Ishikawa (cell line): ENCODE data around the gene IRAK1BP1.

ENCODE experiments used
- CEBPB ChIP-seq: IDR thresholded peaks from 2 replicates; pipeline ENCODE4 v1.6.1; 2012
- CREB1 ChIP-seq: IDR thresholded peaks from 2 replicates; pipeline ENCODE4 v1.6.1; 2012; ENCODE audit warnings: low read depth
- EGR1 ChIP-seq: IDR thresholded peaks from 2 replicates; pipeline ENCODE4 v1.6.1; 2012
- EP300 ChIP-seq: IDR thresholded peaks from 2 replicates; pipeline ENCODE4 v1.6.1; 2012; ENCODE audit warnings: borderline replicate concordance
- FOXM1 ChIP-seq: IDR thresholded peaks from 2 replicates; pipeline ENCODE4 v1.6.1; 2012; ENCODE audit warnings: low read depth, borderline replicate concordance
- NFIC ChIP-seq: IDR thresholded peaks from 2 replicates; pipeline ENCODE4 v1.6.1; 2012
- RAD21 ChIP-seq: IDR thresholded peaks from 2 replicates; pipeline ENCODE4 v1.6.1; 2012; ENCODE audit warnings: low read depth
- TAF1 ChIP-seq: IDR thresholded peaks from 2 replicates; pipeline ENCODE4 v1.6.1; 2012; ENCODE audit warnings: low read depth, mild to moderate bottlenecking
- TCF12 ChIP-seq: IDR thresholded peaks from 2 replicates; pipeline ENCODE4 v1.6.1; 2012; ENCODE audit warnings: low read depth
- YY1 ChIP-seq: IDR thresholded peaks from 2 replicates; pipeline ENCODE4 v1.6.1; 2012; ENCODE audit warnings: low read depth
- ZBTB7A ChIP-seq: IDR thresholded peaks from 2 replicates; pipeline ENCODE4 v1.6.1; 2012; ENCODE audit warnings: low read depth
- TF ChIP-seq, protein P1 (sequence below): IDR thresholded peaks from 2 replicates; pipeline ENCODE4 v1.6.1; 2012; ENCODE audit warnings: low read depth, mild to moderate bottlenecking
- TF ChIP-seq, protein P2 (sequence below): IDR thresholded peaks from 2 replicates; pipeline ENCODE4 v1.6.1; 2012

DNA sequence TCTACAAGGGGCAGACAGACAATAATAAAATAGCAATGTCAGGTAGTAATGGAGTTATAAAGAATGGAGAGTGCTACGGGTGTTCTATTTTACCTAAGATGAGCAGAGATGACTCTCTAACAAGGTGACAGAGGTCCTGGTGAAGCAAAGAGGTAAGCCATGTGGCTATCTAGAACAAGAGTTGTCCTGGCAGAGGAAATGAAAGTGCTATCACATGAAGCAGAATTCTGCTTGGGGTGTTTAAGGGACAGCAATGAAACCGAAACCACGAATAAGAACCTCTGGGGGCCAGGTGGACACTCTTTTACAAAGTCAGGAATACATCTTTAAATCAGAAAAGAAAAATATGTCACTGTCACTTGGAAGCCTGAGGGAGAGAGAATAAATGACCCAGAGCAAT, 37.9 kb upstream of the IRAK1BP1 start:
- TF ChIP-seq, protein P1, sequence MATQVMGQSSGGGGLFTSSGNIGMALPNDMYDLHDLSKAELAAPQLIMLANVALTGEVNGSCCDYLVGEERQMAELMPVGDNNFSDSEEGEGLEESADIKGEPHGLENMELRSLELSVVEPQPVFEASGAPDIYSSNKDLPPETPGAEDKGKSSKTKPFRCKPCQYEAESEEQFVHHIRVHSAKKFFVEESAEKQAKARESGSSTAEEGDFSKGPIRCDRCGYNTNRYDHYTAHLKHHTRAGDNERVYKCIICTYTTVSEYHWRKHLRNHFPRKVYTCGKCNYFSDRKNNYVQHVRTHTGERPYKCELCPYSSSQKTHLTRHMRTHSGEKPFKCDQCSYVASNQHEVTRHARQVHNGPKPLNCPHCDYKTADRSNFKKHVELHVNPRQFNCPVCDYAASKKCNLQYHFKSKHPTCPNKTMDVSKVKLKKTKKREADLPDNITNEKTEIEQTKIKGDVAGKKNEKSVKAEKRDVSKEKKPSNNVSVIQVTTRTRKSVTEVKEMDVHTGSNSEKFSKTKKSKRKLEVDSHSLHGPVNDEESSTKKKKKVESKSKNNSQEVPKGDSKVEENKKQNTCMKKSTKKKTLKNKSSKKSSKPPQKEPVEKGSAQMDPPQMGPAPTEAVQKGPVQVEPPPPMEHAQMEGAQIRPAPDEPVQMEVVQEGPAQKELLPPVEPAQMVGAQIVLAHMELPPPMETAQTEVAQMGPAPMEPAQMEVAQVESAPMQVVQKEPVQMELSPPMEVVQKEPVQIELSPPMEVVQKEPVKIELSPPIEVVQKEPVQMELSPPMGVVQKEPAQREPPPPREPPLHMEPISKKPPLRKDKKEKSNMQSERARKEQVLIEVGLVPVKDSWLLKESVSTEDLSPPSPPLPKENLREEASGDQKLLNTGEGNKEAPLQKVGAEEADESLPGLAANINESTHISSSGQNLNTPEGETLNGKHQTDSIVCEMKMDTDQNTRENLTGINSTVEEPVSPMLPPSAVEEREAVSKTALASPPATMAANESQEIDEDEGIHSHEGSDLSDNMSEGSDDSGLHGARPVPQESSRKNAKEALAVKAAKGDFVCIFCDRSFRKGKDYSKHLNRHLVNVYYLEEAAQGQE, result no peak
- TF ChIP-seq EP300 (no peak), ZBTB7A (no peak), RAD21 (no peak), CEBPB (no peak), TAF1 (no peak), CREB1 (no peak), FOXM1 (no peak), NFIC (no peak), YY1 (no peak), EGR1 (no peak), TCF12 (no peak)
- TF ChIP-seq, protein P2, sequence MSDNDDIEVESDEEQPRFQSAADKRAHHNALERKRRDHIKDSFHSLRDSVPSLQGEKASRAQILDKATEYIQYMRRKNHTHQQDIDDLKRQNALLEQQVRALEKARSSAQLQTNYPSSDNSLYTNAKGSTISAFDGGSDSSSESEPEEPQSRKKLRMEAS, result no peak
